Measurements from ENCODE around the gene ZNF417. TPM values are rescaled to one million over a fixed set of nuclear protein-coding genes. Genes with fewer than 3 reads are reported as not detected.
"Not testable (repeated sequence)": the region's sequence is repeated elsewhere in the genome, so short reads cannot be mapped to it uniquely, and the experiment has no call there.

ZNF417 gene
- total RNA-seq, 2 donors from 2014 or later: 16.5 to 17.0 TPM

DNA sequence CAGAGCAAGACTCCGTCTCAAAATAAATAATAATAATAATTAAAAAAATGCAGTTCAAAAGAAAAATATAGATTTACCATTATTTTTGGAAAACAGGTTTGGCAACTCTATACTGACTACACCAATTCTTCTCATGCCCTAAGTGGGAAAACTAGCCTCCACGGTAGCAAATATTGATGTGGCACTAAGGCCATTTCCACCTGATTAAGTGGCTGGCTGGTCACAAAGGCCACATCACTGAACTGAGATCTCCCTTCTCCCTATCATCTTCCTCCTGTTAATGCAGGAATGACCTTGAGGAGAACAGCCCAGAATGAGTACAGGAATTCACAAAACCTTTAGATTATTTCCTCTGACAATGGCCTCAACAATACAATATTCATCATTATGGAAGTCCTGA, 46.2 kb downstream of the ZNF417 start:
- WGBS: 84% methylated on average over 2 of the region's 2 CpGs
- H3K9me3 ChIP-seq: no peaks in the 10 kb centered on the region
- DNase-seq (ENCODE audit: low spot score): no peak
- no peaks in the 10 kb centered on the region for H3K4me1 ChIP-seq (replicated peaks)
- no peak overlapping the region for H3K4me3 ChIP-seq
- H3K27ac ChIP-seq: no peak overlapping the region
- H3K36me3 ChIP-seq: peaks cover 0 to 20% of the 10 kb centered on the region in 2 donors
- TF ChIP-seq, protein P1, sequence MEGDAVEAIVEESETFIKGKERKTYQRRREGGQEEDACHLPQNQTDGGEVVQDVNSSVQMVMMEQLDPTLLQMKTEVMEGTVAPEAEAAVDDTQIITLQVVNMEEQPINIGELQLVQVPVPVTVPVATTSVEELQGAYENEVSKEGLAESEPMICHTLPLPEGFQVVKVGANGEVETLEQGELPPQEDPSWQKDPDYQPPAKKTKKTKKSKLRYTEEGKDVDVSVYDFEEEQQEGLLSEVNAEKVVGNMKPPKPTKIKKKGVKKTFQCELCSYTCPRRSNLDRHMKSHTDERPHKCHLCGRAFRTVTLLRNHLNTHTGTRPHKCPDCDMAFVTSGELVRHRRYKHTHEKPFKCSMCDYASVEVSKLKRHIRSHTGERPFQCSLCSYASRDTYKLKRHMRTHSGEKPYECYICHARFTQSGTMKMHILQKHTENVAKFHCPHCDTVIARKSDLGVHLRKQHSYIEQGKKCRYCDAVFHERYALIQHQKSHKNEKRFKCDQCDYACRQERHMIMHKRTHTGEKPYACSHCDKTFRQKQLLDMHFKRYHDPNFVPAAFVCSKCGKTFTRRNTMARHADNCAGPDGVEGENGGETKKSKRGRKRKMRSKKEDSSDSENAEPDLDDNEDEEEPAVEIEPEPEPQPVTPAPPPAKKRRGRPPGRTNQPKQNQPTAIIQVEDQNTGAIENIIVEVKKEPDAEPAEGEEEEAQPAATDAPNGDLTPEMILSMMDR (IDR thresholded peaks at IDR 0.05): no peak
- TF ChIP-seq POLR2A (IDR thresholded peaks at IDR 0.05): no peak
- TF ChIP-seq POLR2AphosphoS5 (IDR thresholded peaks at IDR 0.05): no peak
- intact Hi-C loops (cut with DNase I): no loop called here
- no peaks in the 10 kb centered on the region for H3K27me3 ChIP-seq (replicated peaks; ENCODE audit: insufficient read depth)

DNA sequence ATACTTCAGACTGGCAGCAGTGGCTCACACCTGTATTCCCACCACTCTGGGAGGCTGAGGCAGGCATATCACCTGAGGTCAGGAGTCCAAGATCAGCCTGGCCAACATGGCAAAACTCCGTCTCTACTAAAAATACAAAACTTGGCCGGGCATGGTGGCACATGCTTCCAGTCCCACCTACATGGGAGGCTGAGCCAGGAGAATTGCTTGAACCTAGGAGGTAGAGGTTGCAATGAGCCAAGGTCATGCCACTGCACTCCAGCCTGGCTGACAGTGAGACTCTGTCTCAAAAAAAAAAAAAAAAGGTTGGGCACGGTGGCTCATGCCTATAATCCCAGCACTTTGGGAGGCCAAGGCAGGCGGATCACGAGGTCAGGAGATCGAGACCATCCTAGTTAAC, 46.7 kb downstream of the ZNF417 start:
- intact Hi-C loops (cut with DNase I); H3K27ac ChIP-seq; H3K4me1 ChIP-seq (replicated peaks); H3K9me3 ChIP-seq; H3K27me3 ChIP-seq (replicated peaks; ENCODE audit: insufficient read depth); DNase-seq (ENCODE audit: low spot score); H3K4me3 ChIP-seq: not testable (repeated sequence)
- WGBS: 93% methylated on average over 6 of the region's 6 CpGs
- H3K36me3 ChIP-seq: peaks cover 0 to 20% of the 10 kb centered on the region in 2 donors

DNA sequence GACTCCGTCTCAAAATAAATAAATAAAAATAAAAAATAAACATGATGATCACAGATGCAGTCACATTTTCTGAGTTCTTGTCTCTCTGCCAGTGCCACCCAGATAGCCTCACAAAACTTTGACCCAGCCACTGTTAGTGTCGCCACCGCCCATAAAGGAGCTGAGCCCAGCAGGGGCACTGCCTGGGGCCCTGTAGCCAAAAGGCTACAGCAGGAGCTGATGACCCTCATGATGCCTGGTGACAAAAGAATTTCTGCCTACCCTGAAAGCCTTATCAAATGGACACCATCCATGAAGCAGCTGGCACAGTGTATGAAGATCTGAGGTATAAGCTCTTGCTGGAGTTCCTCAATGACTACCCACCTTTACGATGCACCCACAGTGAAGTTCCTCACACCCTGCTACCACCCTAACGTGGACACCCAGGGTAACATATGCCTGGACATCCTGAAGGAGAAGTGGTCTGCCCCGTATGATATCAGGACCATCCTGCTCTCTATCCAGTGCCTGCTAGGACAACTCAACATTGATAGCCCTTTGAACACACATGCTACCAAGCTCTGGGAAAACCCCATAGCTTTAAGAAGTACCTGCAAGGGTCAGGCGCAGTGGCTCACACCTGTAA, 48.4 kb downstream of the ZNF417 start:
- WGBS: 92% methylated on average over 7 of the region's 7 CpGs
- no peaks in the 10 kb centered on the region for H3K9me3 ChIP-seq
- peaks cover 3 to 25% of the 10 kb centered on the region in 2 donors for H3K36me3 ChIP-seq

More for the DNA sequence above, 48.4 kb downstream of the ZNF417 start:
- H3K4me3 ChIP-seq: no peak overlapping the region
- no peaks in the 10 kb centered on the region for H3K4me1 ChIP-seq (replicated peaks)
- H3K27ac ChIP-seq: no peak overlapping the region
- no peaks in the 10 kb centered on the region for H3K27me3 ChIP-seq (replicated peaks; ENCODE audit: insufficient read depth)
- DNase-seq (ENCODE audit: low spot score): no peak
- no peak for TF ChIP-seq POLR2AphosphoS5 (IDR thresholded peaks at IDR 0.05)
- TF ChIP-seq POLR2A (IDR thresholded peaks at IDR 0.05): no peak
- TF ChIP-seq, protein P1 (IDR thresholded peaks at IDR 0.05): no peak
- intact Hi-C loops (cut with DNase I): no loop called here

Other genes starting within 250 kb of the ZNF417 start
- not detected for gene ZSCAN4, start 247.7 kb downstream of the ZNF417 start, total RNA-seq
- gene ZNF551, start 234.6 kb downstream of the ZNF417 start, total RNA-seq: 10 to 100 TPM in 1 of 2 donors, 1 to 10 TPM in 1; 7.5 to 14.3 TPM
- gene ZNF154, start 207.4 kb downstream of the ZNF417 start, total RNA-seq: 1 to 10 TPM; 2.7 to 5.6 TPM
- gene ZNF671, start 189.0 kb downstream of the ZNF417 start, total RNA-seq: 1 to 10 TPM; 8.5 to 8.9 TPM
- gene ZNF776, start 169.8 kb downstream of the ZNF417 start, total RNA-seq: 10 to 100 TPM; 20.1 to 22.5 TPM
- 10 to 100 TPM; 15.4 to 34.8 TPM for gene ZNF586, start 146.9 kb downstream of the ZNF417 start, total RNA-seq
- 10 to 100 TPM; 22.0 to 54.9 TPM for gene ZNF552, start 101.7 kb downstream of the ZNF417 start, total RNA-seq
- gene ZNF587B, start 86.3 kb downstream of the ZNF417 start, total RNA-seq: 10 to 100 TPM; 21.1 to 23.5 TPM
- 10 to 100 TPM; 32.1 to 49.7 TPM for gene ZNF587, start 66.7 kb downstream of the ZNF417 start, total RNA-seq
- 10 to 100 TPM; 12.2 to 31.0 TPM for gene ZNF814, start 27.6 kb downstream of the ZNF417 start, total RNA-seq
- gene ZNF418, start 18.8 kb upstream of the ZNF417 start, total RNA-seq: 1 to 10 TPM; 3.6 to 9.0 TPM
- gene ZNF256, start 31.1 kb upstream of the ZNF417 start, total RNA-seq: 1 to 10 TPM; 7.2 to 8.1 TPM
- under 1 TPM in 1 of 2 donors, not detected in 1; 0.87 TPM for gene C19orf18, start 57.9 kb upstream of the ZNF417 start, total RNA-seq
- gene ZNF606, start 86.2 kb upstream of the ZNF417 start, total RNA-seq: 10 to 100 TPM; 44.7 to 51.3 TPM
- gene ZSCAN1, start 117.4 kb upstream of the ZNF417 start, total RNA-seq: 1 to 10 TPM; 2.2 to 5.2 TPM
- 10 to 100 TPM; 13.4 to 19.3 TPM for gene ZNF135, start 142.7 kb upstream of the ZNF417 start, total RNA-seq
- gene ZSCAN18, start 181.6 kb upstream of the ZNF417 start, total RNA-seq: 100 to 1,000 TPM; 108 to 146 TPM
- 10 to 100 TPM; 14.7 to 18.4 TPM for gene ZNF329, start 234.2 kb upstream of the ZNF417 start, total RNA-seq

All from prostate gland (tissue), 2 donors.